D721Med (cell line): ENCODE results near the gene PNPLA8.

Experiments
- DNase-seq: peaks from one replicate; pipeline ENCODE4 v3.0.0; 2011; ENCODE audit warnings: low spot score; ENCODE audit not compliant: insufficient read length
- FAIRE-seq: peaks from 2 replicates; lab custom pipeline; 2011; peaks lifted over from hg19 to GRCh38; lab: Jason Lieb, UNC
- TF ChIP-seq, protein P1 (sequence below): IDR thresholded peaks from 2 replicates; pipeline ENCODE4 v1.5.1; 2012; ENCODE audit warnings: mild to moderate bottlenecking, control low read depth; ENCODE audit not compliant: insufficient read depth; ENCODE audit errors: missing control alignments

PNPLA8 gene

DNA sequence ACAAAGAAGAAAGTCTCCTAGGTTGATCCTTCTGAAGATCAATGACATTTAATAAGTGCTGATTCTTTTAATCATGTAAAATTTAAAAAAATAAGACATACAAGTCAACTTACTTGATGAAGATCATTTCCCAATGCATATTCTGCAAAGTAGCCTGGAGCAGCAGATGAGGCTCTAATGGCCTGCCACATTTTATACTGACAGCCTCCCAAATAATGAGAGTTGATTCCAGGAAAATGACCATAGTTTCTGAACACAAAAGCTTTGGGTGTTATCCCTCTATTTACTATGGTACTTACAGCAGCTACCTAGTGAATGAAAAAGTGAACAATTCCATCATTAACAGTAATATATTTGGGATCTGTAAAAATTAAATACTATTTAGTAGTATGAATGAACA lies 38.3 kb downstream of the PNPLA8 start:
- FAIRE-seq (no peak), DNase-seq (no peak)
- TF ChIP-seq, protein P1, sequence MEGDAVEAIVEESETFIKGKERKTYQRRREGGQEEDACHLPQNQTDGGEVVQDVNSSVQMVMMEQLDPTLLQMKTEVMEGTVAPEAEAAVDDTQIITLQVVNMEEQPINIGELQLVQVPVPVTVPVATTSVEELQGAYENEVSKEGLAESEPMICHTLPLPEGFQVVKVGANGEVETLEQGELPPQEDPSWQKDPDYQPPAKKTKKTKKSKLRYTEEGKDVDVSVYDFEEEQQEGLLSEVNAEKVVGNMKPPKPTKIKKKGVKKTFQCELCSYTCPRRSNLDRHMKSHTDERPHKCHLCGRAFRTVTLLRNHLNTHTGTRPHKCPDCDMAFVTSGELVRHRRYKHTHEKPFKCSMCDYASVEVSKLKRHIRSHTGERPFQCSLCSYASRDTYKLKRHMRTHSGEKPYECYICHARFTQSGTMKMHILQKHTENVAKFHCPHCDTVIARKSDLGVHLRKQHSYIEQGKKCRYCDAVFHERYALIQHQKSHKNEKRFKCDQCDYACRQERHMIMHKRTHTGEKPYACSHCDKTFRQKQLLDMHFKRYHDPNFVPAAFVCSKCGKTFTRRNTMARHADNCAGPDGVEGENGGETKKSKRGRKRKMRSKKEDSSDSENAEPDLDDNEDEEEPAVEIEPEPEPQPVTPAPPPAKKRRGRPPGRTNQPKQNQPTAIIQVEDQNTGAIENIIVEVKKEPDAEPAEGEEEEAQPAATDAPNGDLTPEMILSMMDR, result no peak

DNA sequence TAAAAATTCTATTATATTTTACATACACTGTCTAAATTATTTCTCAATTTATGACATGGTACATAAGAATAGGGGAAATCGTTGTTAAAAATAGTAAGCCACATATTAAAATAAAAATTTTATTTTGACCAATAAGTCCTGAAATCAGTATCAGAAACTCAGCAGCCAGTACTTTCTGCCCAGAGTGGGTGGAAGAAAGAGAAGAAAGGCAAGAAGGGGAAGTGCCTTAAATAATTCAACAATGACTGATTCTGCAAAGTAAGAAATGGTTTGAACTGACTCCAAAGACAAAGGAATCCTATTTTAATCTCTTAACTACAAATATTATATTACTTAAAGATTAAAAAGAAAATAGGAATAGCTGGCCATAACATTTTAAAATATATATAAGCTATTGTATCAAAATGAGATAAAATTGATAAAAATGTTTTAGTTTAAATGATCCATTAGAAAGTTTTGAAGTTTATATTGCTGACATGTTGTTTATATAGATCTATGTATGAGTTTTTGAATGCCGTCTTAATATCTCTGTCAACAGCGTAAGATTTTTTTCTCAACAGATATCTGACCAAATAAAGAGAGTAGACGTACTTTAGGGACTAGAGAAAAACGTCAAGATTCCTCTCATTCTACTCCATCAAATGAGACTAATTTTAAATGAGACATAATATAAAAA lies 39.5 kb downstream of the PNPLA8 start:
- DNase-seq (no peak), FAIRE-seq (no peak)
- TF ChIP-seq, protein P1, result no peak

DNA sequence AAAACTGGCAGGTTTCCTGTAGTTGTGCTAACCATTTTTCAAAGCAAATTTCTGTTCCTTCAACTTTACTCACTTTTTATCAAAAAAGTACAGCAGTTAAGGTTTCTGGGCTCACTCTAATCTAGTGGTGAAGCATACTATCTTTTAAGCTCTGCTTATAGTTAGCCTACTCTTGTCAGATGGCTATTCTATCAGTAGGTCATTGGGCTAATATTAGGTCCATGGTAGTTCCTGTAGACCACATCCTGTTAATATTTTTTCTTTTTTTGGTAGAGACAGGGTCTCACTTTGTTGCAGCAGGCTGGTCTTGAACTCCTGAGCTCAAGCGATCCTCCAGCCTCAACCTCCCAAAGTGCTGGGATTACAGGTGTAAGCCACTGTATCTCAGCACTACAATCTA lies 41.8 kb downstream of the PNPLA8 start:
- TF ChIP-seq, protein P1, result no peak
- peak; percentile 21 for FAIRE-seq

GRCh38 chr7:108480311-108480710 lies 45.6 kb downstream of the PNPLA8 start:
- no peak for DNase-seq
- TF ChIP-seq, protein P1, result no peak
- FAIRE-seq, result no peak

More for the DNA sequence above, 41.8 kb downstream of the PNPLA8 start:
- no peak for DNase-seq

GRCh38 chr7:108479751-108480150 lies 46.2 kb downstream of the PNPLA8 start:
- DNase-seq (no peak), FAIRE-seq (no peak)
- TF ChIP-seq, protein P1, result no peak

- FAIRE-seq, result no peak
- DNase-seq, result no peak
- TF ChIP-seq, protein P1, result no peak
These were observed 46.8 kb downstream of the PNPLA8 start for GRCh38 chr7:108479118-108479517.

DNA sequence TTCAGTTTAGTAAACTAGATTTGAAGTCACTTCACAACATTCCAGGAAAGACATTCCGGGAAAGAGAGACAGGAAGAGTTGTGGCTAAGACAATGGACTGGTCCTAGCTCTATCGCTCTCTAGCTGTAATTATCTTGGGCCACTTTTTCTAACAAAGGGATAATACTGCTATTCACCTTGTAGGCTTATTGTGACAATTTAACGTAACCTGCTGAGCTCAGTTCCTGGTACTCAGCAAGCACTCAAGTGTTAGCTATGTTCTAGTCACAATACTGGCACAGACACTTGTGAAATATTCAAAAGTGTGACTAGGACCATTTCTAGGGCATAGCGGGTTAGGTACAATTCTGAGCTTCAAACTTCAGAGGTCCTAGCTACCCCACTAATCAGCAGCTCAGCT lies 57.7 kb downstream of the PNPLA8 start:
- DNase-seq (no peak), FAIRE-seq (no peak)
- TF ChIP-seq, protein P1, result no peak
